Parathyroid adenoma (tissue), 2 donors: Measurements from ENCODE around the gene IL17REL.
A peak's percentile ranks its signal among the peaks of the same experiment; 100 is the strongest.

Experiments
- H2AFZ ChIP-seq: fragments of 300-600 bp; sonication (generic); one replicate; pipeline ENCODE4 v1.7.0; 2017; ENCODE audit warnings: antibody characterized with exemption, mild to moderate bottlenecking
- H3K27ac ChIP-seq: fragments of 300-600 bp; sonication (generic); one replicate; pipeline ENCODE4 v1.7.0; 2017
- H3K27me3 ChIP-seq: fragments of 300-600 bp; sonication (generic); one replicate; pipeline ENCODE4 v1.7.0; 2017; ENCODE audit warnings: low read length; ENCODE audit not compliant: control insufficient read depth, insufficient read depth
- H3K36me3 ChIP-seq: fragments of 300-600 bp; sonication (generic); one replicate; pipeline ENCODE4 v1.7.0; 2017; ENCODE audit warnings: low read length; ENCODE audit not compliant: control insufficient read depth, insufficient read depth
- H3K4me1 ChIP-seq: fragments of 300-600 bp; sonication (generic); one replicate; pipeline ENCODE4 v1.7.0; 2017; ENCODE audit warnings: control low read depth
- H3K4me2 ChIP-seq: fragments of 300-600 bp; sonication (generic); one replicate; pipeline ENCODE4 v1.7.0; 2017; ENCODE audit warnings: low read length
- H3K4me3 ChIP-seq: fragments of 300-600 bp; sonication (generic); one replicate; pipeline ENCODE4 v1.7.0; 2017; ENCODE audit warnings: low read depth, low read length
- H3K79me2 ChIP-seq: fragments of 300-600 bp; sonication (generic); one replicate; pipeline ENCODE4 v1.7.0; 2017; ENCODE audit warnings: control low read depth
- H3K9ac ChIP-seq: fragments of 300-600 bp; sonication (generic); one replicate; pipeline ENCODE4 v1.7.0; 2017; ENCODE audit warnings: mild to moderate bottlenecking
- H3K9me3 ChIP-seq: fragments of 300-600 bp; sonication (generic); one replicate; pipeline ENCODE4 v1.7.0; 2017; ENCODE audit warnings: low read length; ENCODE audit not compliant: control insufficient read depth
- CTCF ChIP-seq: fragments of 300-600 bp; sonication (generic); IDR thresholded peaks from one replicate; pipeline ENCODE4 v1.7.0; 2017; ENCODE audit warnings: antibody characterized with exemption, mild to moderate bottlenecking
- donor health status: primary hyperparathyroidism.

IL17REL gene

GRCh38 chr22:49959782-49960158 is 52.8 kb downstream of the IL17REL start:
- H3K4me1 ChIP-seq, result no peaks in the 10 kb centered on the region

DNA sequence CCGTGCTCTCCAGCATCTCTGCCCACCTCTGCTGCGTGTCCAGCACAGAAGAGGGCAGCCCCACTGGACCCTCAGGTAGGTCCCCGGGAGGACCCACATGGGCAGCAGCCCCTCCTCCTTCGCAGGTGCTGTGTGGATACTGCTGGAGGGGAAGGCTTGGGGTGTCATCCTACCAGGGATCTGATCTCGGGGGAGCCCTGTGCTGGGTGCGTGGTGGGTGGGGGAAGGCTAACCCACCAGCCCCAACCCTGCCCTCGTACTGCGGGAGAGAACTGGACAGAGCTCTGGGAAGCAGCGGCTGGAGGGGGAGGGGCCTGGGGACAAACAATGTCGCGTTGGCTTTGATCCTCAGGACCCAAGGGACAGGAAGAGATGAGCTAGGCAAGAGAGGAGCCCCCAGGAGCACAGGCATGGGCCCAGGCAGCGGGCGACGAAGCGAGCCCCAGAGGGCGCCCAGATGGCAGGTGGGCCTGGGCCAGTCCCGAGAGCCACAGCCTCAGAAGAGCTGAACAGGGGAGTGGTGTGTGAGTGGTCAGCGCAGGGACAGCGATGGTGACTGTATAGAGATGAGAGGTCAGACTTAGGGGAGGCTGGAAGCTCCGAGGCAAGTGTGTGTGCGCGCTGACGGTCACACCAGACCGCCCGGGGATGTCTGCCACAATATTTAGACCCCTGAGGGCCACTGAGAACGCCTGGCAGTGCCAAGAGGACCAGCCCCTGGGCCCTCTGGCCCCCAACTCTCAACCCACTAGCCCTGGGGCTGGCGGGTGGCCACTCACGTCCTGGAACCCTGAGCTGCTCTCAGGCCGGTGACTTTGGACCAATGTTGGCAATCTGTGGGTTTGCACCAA is 53.4 kb downstream of the IL17REL start:
- no peaks in the 10 kb centered on the region for H3K79me2 ChIP-seq
- no peaks in the 10 kb centered on the region for H3K9me3 ChIP-seq
- no peaks in the 10 kb centered on the region for H3K27me3 ChIP-seq
- H3K4me2 ChIP-seq, result peak overlapping the region; percentile 84
- H3K9ac ChIP-seq, result no peak overlapping the region
- H3K4me1 ChIP-seq, result no peaks in the 10 kb centered on the region
- peak overlapping the region; percentile 55 for H3K27ac ChIP-seq
- H2AFZ ChIP-seq, result no peak overlapping the region
- TF ChIP-seq CTCF, result no peak
- H3K4me3 ChIP-seq, result peak overlapping the region; percentile 68
- H3K36me3 ChIP-seq, result no peaks in the 10 kb centered on the region

More at GRCh38 chr22:49959782-49960158, 52.8 kb downstream of the IL17REL start:
- no peak overlapping the region for H3K9ac ChIP-seq
- no peaks in the 10 kb centered on the region for H3K9me3 ChIP-seq
- H3K27me3 ChIP-seq, result no peaks in the 10 kb centered on the region
- no peak for TF ChIP-seq CTCF
- no peaks in the 10 kb centered on the region for H3K36me3 ChIP-seq
- peak overlapping the region; percentile 68 for H3K4me3 ChIP-seq
- H3K27ac ChIP-seq, result peak overlapping the region; percentile 55
- H3K79me2 ChIP-seq, result no peaks in the 10 kb centered on the region
- H3K4me2 ChIP-seq, result peak overlapping the region; percentile 84
- H2AFZ ChIP-seq, result peak overlapping the region; percentile 74

DNA sequence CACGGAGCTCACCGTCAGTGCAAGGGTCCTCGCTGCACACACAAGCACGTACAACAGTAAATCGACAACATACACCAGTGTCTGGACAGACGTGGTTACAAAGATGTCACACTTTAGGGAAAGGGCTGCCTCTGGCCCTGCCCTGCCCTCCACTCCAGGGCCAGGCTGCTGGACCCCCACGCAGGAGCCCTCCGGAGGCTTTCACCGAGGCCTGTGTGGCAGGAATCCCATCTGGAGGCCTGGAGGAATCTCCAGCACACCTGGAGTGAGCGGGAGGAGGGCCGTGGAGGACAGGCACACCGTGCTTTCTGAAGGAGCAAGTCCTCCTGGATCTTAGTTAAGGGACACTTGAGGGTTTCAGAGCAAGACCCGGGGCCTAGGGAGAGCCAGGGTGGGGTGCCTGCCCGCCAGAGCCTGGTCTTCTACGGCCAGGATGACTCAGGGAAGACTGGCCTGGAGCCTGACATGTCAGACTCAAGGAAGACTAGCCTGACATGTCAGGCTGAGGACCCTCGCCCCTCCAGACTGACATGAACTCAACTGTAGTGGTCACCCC is 54.1 kb downstream of the IL17REL start:
- no peak for TF ChIP-seq CTCF
- H3K27ac ChIP-seq, result no peak overlapping the region
- H3K36me3 ChIP-seq, result no peaks in the 10 kb centered on the region
- H3K4me2 ChIP-seq, result no peak overlapping the region
- H3K9me3 ChIP-seq, result no peaks in the 10 kb centered on the region
- H3K4me1 ChIP-seq, result no peaks in the 10 kb centered on the region
- H3K27me3 ChIP-seq, result no peaks in the 10 kb centered on the region
- no peak overlapping the region for H3K4me3 ChIP-seq
- no peak overlapping the region for H2AFZ ChIP-seq
- H3K79me2 ChIP-seq, result no peaks in the 10 kb centered on the region
- H3K9ac ChIP-seq, result no peak overlapping the region

GRCh38 chr22:49957826-49958365 is 54.7 kb downstream of the IL17REL start:
- Histone ChIP-seq H3K36me3 (no peaks in the 10 kb centered on the region), H3K4me1 (no peaks in the 10 kb centered on the region), H3K79me2 (no peaks in the 10 kb centered on the region), H3K27ac (no peak overlapping the region), H3K9ac (no peak overlapping the region), H3K4me2 (no peak overlapping the region), H3K27me3 (no peaks in the 10 kb centered on the region), H3K4me3 (no peak overlapping the region), H2AFZ (no peak overlapping the region), H3K9me3 (no peaks in the 10 kb centered on the region)
- no peak for TF ChIP-seq CTCF
